ENCODE measurements around the gene BAZ2A.
A peak's percentile ranks its signal among the peaks of the same experiment; 100 is the strongest.

The BAZ2A gene

GRCh38 chr12:56614627-56615026 is 15.5 kb downstream of the BAZ2A start:
- TF ChIP-seq TAF1 (IDR thresholded peaks at IDR 0.05; ENCODE audit: low read depth) (no peak), USF1 (IDR thresholded peaks at IDR 0.05) (no peak), CEBPB (IDR thresholded peaks at IDR 0.05) (no peak), CREB1 (IDR thresholded peaks at IDR 0.05; ENCODE audit: low read depth) (no peak), YY1 (IDR thresholded peaks at IDR 0.05; ENCODE audit: low read depth) (no peak), ZBTB7A (IDR thresholded peaks at IDR 0.05; ENCODE audit: low read depth) (no peak), TCF12 (IDR thresholded peaks at IDR 0.05; ENCODE audit: low read depth) (no peak), EP300 (IDR thresholded peaks at IDR 0.05; ENCODE audit: borderline replicate concordance) (no peak), MAX (IDR thresholded peaks at IDR 0.05) (no peak), FOXM1 (IDR thresholded peaks at IDR 0.05; ENCODE audit: borderline replicate concordance, low read depth) (no peak), EGR1 (IDR thresholded peaks at IDR 0.05) (no peak), NFIC (IDR thresholded peaks at IDR 0.05) (no peak), REST (IDR thresholded peaks at IDR 0.05; ENCODE audit: low read depth) (no peak), RAD21 (IDR thresholded peaks at IDR 0.05; ENCODE audit: low read depth) (no peak), TEAD4 (IDR thresholded peaks at IDR 0.05) (no peak)

- TF ChIP-seq TCF12 (IDR thresholded peaks at IDR 0.05; ENCODE audit: low read depth) = no peak
- no peak for TF ChIP-seq RAD21 (IDR thresholded peaks at IDR 0.05; ENCODE audit: low read depth)
- TF ChIP-seq NFIC (IDR thresholded peaks at IDR 0.05) = no peak
- TF ChIP-seq EP300 (IDR thresholded peaks at IDR 0.05; ENCODE audit: borderline replicate concordance) = no peak
- TF ChIP-seq USF1 (IDR thresholded peaks at IDR 0.05) = no peak
- TF ChIP-seq CREB1 (IDR thresholded peaks at IDR 0.05; ENCODE audit: low read depth) = no peak
- TF ChIP-seq TAF1 (IDR thresholded peaks at IDR 0.05; ENCODE audit: low read depth) = no peak
- no peak for TF ChIP-seq ZBTB7A (IDR thresholded peaks at IDR 0.05; ENCODE audit: low read depth)
- TF ChIP-seq MAX (IDR thresholded peaks at IDR 0.05) = no peak
- TF ChIP-seq FOXM1 (IDR thresholded peaks at IDR 0.05; ENCODE audit: borderline replicate concordance, low read depth) = no peak
- no peak for TF ChIP-seq YY1 (IDR thresholded peaks at IDR 0.05; ENCODE audit: low read depth)
- TF ChIP-seq TEAD4 (IDR thresholded peaks at IDR 0.05) = no peak
- no peak for TF ChIP-seq EGR1 (IDR thresholded peaks at IDR 0.05)
- TF ChIP-seq REST (IDR thresholded peaks at IDR 0.05; ENCODE audit: low read depth) = no peak
- TF ChIP-seq CEBPB (IDR thresholded peaks at IDR 0.05) = no peak
Observed at GRCh38 chr12:56604355-56604754, 25.8 kb downstream of the BAZ2A start.

GRCh38 chr12:56602239-56602638 is 27.9 kb downstream of the BAZ2A start:
- TF ChIP-seq FOXM1 (IDR thresholded peaks at IDR 0.05; ENCODE audit: borderline replicate concordance, low read depth) (no peak), CEBPB (IDR thresholded peaks at IDR 0.05) (peak; percentile 71), NFIC (IDR thresholded peaks at IDR 0.05) (no peak)

- TF ChIP-seq EGR1 (IDR thresholded peaks at IDR 0.05) (no peak), CREB1 (IDR thresholded peaks at IDR 0.05; ENCODE audit: low read depth) (no peak), RAD21 (IDR thresholded peaks at IDR 0.05; ENCODE audit: low read depth) (peak; percentile 20; the same call in 1 of the 2 replicates)
Observed at GRCh38 chr12:56601503-56601902, 28.6 kb downstream of the BAZ2A start.

- TF ChIP-seq ZBTB7A (IDR thresholded peaks at IDR 0.05; ENCODE audit: low read depth) (no peak), FOXM1 (IDR thresholded peaks at IDR 0.05; ENCODE audit: borderline replicate concordance, low read depth) (no peak), MAX (IDR thresholded peaks at IDR 0.05) (no peak), REST (IDR thresholded peaks at IDR 0.05; ENCODE audit: low read depth) (no peak), CEBPB (IDR thresholded peaks at IDR 0.05) (no peak), TEAD4 (IDR thresholded peaks at IDR 0.05) (no peak), TCF12 (IDR thresholded peaks at IDR 0.05; ENCODE audit: low read depth) (no peak)
Observed at GRCh38 chr12:56600753-56601152, 29.4 kb downstream of the BAZ2A start.

Measured in Ishikawa (cell line).